Suppressor macrophage (primary cell): Measurements from ENCODE around the gene GFY.
A peak's percentile ranks its signal among the peaks of the same experiment; 100 is the strongest.
"Not testable (repeated sequence)": the region's sequence is repeated elsewhere in the genome, so short reads cannot be mapped to it uniquely, and the experiment has no call there.

Experiments
- DNase-seq, 4 experiments: peaks; one replicate each; pipeline ENCODE4 v3.0.0-alpha.2; 2020 to 2022

Gene GFY

GRCh38 chr19:49444100-49444700 is 19.0 kb downstream of the GFY start:
- DNase-seq, result not testable (repeated sequence)

- peak in 2 of 4 experiments; percentile 16 to 22 for DNase-seq
Measured at GRCh38 chr19:49445997-49446396, 20.8 kb downstream of the GFY start.

- DNase-seq, result no peak
Measured at GRCh38 chr19:49447485-49448431, 22.6 kb downstream of the GFY start.

- no peak for DNase-seq
Measured at GRCh38 chr19:49448432-49448786, 23.2 kb downstream of the GFY start.

GRCh38 chr19:49450405-49450804 is 25.2 kb downstream of the GFY start:
- DNase-seq, result no peak

- DNase-seq, result peak; percentile 97 to 100 (median 98)
Measured at GRCh38 chr19:49451430-49452181, 26.4 kb downstream of the GFY start, which contains the start of gene PIH1D1. TSS of gene PIH1D1 (minus strand) at chr19:49451814. CDS start at chr19:49451574, 240 bp downstream.

GRCh38 chr19:49453013-49453756 is 28.0 kb downstream of the GFY start, which contains the start of gene ALDH16A1:
TSS of gene ALDH16A1 (plus strand) at chr19:49453225. CDS start at chr19:49453332, 107 bp downstream.
- DNase-seq, result peak; percentile 98 to 100 (median 99)

GRCh38 chr19:49453757-49454240 is 28.6 kb downstream of the GFY start:
- peak in 2 of 4 experiments; percentile 28 to 37 for DNase-seq

- no peak for DNase-seq
Measured at GRCh38 chr19:49455773-49456172, 30.6 kb downstream of the GFY start.

- DNase-seq, result peak in 1 of 4 experiments; percentile 25
Measured at GRCh38 chr19:49456326-49456725, 31.1 kb downstream of the GFY start.

GRCh38 chr19:49458567-49458903 is 33.3 kb downstream of the GFY start:
- no peak for DNase-seq

- DNase-seq, result no peak
Measured at GRCh38 chr19:49459388-49459787, 34.2 kb downstream of the GFY start.

GRCh38 chr19:49461130-49461529 is 35.9 kb downstream of the GFY start:
- not testable (repeated sequence) for DNase-seq

- no peak for DNase-seq
Measured at GRCh38 chr19:49461656-49462055, 36.5 kb downstream of the GFY start.

- DNase-seq, result no peak
Measured at GRCh38 chr19:49462492-49462891, 37.3 kb downstream of the GFY start.

- DNase-seq, result no peak
Measured at GRCh38 chr19:49463960-49464740, 39.0 kb downstream of the GFY start.

GRCh38 chr19:49465371-49465770 is 40.2 kb downstream of the GFY start:
- no peak for DNase-seq

- DNase-seq, result no peak
Measured at GRCh38 chr19:49468199-49468598, 43.0 kb downstream of the GFY start.

- DNase-seq, result peak in 3 of 4 experiments; percentile 28 to 40 (median 37)
Measured at GRCh38 chr19:49468746-49469447, 43.7 kb downstream of the GFY start.

- DNase-seq, result peak; percentile 31 to 76 (median 66)
Measured at GRCh38 chr19:49469828-49470614, 44.8 kb downstream of the GFY start.
